ENCODE data around the gene SIMC1. TPM values are rescaled to one million over a fixed set of nuclear protein-coding genes. Genes with fewer than 3 reads are reported as not detected.

The SIMC1 gene
- total RNA-seq, 1 experiment from 2014 or later = 17.7 TPM

DNA sequence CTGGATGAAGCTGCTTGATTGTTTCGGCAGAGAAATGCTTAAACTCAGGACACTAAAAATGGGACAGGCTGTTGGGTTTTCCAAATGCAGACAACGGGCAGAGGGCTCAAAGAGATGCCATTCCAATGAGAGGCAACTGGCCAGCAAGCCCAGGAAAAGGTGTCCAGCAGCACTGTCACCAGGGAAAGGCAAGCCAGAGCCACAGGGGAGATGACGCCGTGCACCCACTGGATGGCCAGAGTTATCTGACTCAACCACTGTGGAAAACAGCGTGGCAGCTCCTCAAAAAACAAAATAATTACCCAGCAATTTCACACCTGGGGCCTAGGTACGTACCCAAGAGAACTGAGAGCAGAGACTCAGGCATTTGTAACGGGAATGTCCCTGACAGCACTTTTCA, 48.4 kb upstream of the SIMC1 start:
- Histone ChIP-seq H3K79me2 (ENCODE audit: insufficient read depth, low read length) (no peaks in the 10 kb centered on the region), H3K4ac (ENCODE audit: low read depth, low read length) (no peak overlapping the region), H3K9me3 (ENCODE audit: control insufficient read depth, low read depth, low read length) (no peaks in the 10 kb centered on the region), H2BK12ac (ENCODE audit: insufficient read length, low read depth, low read length) (no peak overlapping the region), H3K9ac (ENCODE audit: extremely low read depth, insufficient read length, low read length) (no peak overlapping the region), H2BK5ac (ENCODE audit: insufficient read length, low read length) (no peak overlapping the region), H2BK15ac (ENCODE audit: low read depth, low read length) (no peak overlapping the region), H3T11ph (ENCODE audit: low read length) (no peak overlapping the region), H2AFZ (ENCODE audit: low read length) (no peak overlapping the region), H3K79me1 (ENCODE audit: insufficient read depth, low read depth, low read length, poor library complexity, severe bottlenecking) (no peaks in the 10 kb centered on the region), H3K27me3 (ENCODE audit: insufficient read depth, low read length) (no peaks in the 10 kb centered on the region; the same call in 1 of the 2 replicates), H4K91ac (ENCODE audit: insufficient read length, low read depth, low read length) (no peak overlapping the region), H3K4me1 (ENCODE audit: insufficient read depth, low read length) (no peaks in the 10 kb centered on the region), H3K23me2 (ENCODE audit: insufficient read length, low read depth, low read length, poor library complexity, severe bottlenecking) (no peaks in the 10 kb centered on the region), H3K56ac (ENCODE audit: insufficient read length, low read depth, low read length) (no peak overlapping the region), H3K14ac (ENCODE audit: insufficient read depth, low read length) (no peak overlapping the region), H4K8ac (replicated peaks; ENCODE audit: insufficient read length, low read depth, low read length) (no peak overlapping the region), H2AK5ac (ENCODE audit: insufficient read length, low read length) (no peak overlapping the region), H3K18ac (ENCODE audit: insufficient read length, low read depth, low read length) (no peak overlapping the region), H2BK120ac (ENCODE audit: low read depth, low read length, poor library complexity, severe bottlenecking) (no peak overlapping the region), H4K5ac (ENCODE audit: insufficient read length, low read depth, low read length) (no peak overlapping the region), H2BK20ac (ENCODE audit: low read depth, low read length, poor library complexity, severe bottlenecking) (no peak overlapping the region), H3K4me2 (ENCODE audit: insufficient read depth, insufficient read length, low read length) (no peak overlapping the region), H4K20me1 (ENCODE audit: control insufficient read depth, insufficient read depth, insufficient read length) (no peaks in the 10 kb centered on the region), H3K27ac (ENCODE audit: insufficient read length, low read depth, low read length) (no peak overlapping the region), H3K23ac (ENCODE audit: insufficient read length, low read depth, low read length) (no peak overlapping the region)
- no peaks in the 10 kb centered on the region for H3K4me1 Mint-ChIP-seq
- no peak overlapping the region for H3K27ac Mint-ChIP-seq
- no peak overlapping the region for H3K4me3 Mint-ChIP-seq
- TF ChIP-seq, protein P1, sequence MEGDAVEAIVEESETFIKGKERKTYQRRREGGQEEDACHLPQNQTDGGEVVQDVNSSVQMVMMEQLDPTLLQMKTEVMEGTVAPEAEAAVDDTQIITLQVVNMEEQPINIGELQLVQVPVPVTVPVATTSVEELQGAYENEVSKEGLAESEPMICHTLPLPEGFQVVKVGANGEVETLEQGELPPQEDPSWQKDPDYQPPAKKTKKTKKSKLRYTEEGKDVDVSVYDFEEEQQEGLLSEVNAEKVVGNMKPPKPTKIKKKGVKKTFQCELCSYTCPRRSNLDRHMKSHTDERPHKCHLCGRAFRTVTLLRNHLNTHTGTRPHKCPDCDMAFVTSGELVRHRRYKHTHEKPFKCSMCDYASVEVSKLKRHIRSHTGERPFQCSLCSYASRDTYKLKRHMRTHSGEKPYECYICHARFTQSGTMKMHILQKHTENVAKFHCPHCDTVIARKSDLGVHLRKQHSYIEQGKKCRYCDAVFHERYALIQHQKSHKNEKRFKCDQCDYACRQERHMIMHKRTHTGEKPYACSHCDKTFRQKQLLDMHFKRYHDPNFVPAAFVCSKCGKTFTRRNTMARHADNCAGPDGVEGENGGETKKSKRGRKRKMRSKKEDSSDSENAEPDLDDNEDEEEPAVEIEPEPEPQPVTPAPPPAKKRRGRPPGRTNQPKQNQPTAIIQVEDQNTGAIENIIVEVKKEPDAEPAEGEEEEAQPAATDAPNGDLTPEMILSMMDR (conservative IDR thresholded peaks at IDR 0.05) = no peak
- no peaks in the 10 kb centered on the region for H3K36me3 Mint-ChIP-seq (ENCODE audit: insufficient read depth in 1 of 3, low read depth in 3 of 3)
- WGBS (ENCODE audit: extremely low coverage, insufficient read length, low lambda C conversion rate) = no CpG with 5 or more reads among the region's 7 CpGs
- H3K9me3 Mint-ChIP-seq = no peaks in the 10 kb centered on the region
- peaks cover 47% of the 10 kb centered on the region for H3K27me3 Mint-ChIP-seq (ENCODE audit: low read depth)
- DNase-seq = no peak
